ENCODE results near the gene ATP8B4. TPM values are rescaled to one million over a fixed set of nuclear protein-coding genes. Genes with fewer than 3 reads are reported as not detected.

The ATP8B4 gene
- total RNA-seq, 1 experiment from 2014 or later = not detected

- ChIA-PET POLR2A (no interaction called here), CTCF (no interaction called here)
- no TSS peak for BruUV-seq (replicated peaks)
- TF ChIP-seq POLR2AphosphoS5 (IDR thresholded peaks at IDR 0.05; ENCODE audit: low read depth, low read length) (no peak), SIN3A (IDR thresholded peaks at IDR 0.05; ENCODE audit: borderline replicate concordance, insufficient read depth, low read depth, low read length) (no peak), TCF7L2 (IDR thresholded peaks at IDR 0.05; ENCODE audit: low read depth, low read length) (no peak), CTCF (IDR thresholded peaks at IDR 0.05) (no peak)
- TF ChIP-seq, protein P1, sequence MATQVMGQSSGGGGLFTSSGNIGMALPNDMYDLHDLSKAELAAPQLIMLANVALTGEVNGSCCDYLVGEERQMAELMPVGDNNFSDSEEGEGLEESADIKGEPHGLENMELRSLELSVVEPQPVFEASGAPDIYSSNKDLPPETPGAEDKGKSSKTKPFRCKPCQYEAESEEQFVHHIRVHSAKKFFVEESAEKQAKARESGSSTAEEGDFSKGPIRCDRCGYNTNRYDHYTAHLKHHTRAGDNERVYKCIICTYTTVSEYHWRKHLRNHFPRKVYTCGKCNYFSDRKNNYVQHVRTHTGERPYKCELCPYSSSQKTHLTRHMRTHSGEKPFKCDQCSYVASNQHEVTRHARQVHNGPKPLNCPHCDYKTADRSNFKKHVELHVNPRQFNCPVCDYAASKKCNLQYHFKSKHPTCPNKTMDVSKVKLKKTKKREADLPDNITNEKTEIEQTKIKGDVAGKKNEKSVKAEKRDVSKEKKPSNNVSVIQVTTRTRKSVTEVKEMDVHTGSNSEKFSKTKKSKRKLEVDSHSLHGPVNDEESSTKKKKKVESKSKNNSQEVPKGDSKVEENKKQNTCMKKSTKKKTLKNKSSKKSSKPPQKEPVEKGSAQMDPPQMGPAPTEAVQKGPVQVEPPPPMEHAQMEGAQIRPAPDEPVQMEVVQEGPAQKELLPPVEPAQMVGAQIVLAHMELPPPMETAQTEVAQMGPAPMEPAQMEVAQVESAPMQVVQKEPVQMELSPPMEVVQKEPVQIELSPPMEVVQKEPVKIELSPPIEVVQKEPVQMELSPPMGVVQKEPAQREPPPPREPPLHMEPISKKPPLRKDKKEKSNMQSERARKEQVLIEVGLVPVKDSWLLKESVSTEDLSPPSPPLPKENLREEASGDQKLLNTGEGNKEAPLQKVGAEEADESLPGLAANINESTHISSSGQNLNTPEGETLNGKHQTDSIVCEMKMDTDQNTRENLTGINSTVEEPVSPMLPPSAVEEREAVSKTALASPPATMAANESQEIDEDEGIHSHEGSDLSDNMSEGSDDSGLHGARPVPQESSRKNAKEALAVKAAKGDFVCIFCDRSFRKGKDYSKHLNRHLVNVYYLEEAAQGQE (IDR thresholded peaks at IDR 0.05; ENCODE audit: insufficient read depth in 1 of 2, low read depth in 2 of 2, low read length in 1 of 2) = no peak
- H3K27ac ChIP-seq (ENCODE audit: low read length) = no peak overlapping the region
- ATAC-seq (no peak), DNase-seq (ENCODE audit: low read depth, low spot score) (no peak)
- H3K36me3 ChIP-seq (ENCODE audit: control insufficient read depth, insufficient read depth, low read length) = no peaks in the 10 kb centered on the region
- no peaks in the 10 kb centered on the region for H3K9me3 ChIP-seq (ENCODE audit: control insufficient read depth, insufficient read depth, low read depth, low read length)
- no peak overlapping the region for H3K4me3 ChIP-seq (ENCODE audit: low read depth in 2 of 2, low read length in 2 of 2)
- in situ Hi-C loops (cut with HindIII; ENCODE audit: low pct_unique_long_range_greater_than_20kb, low sequenced_read_pairs) (no loop called here), intact Hi-C loops (cut with micrococcal nuclease; ENCODE audit: unreplicated experiment) (no loop called here)
- no peaks in the 10 kb centered on the region for H3K4me1 ChIP-seq (ENCODE audit: control insufficient read depth, insufficient read depth, low read length)
- peaks cover 6% of the 10 kb centered on the region; the same call in 1 of the 2 replicates for H3K27me3 ChIP-seq (ENCODE audit: control insufficient read depth, insufficient read depth, low read length)
Measured at GRCh38 chr15:50108461-50108860, 10.6 kb downstream of the ATP8B4 start.

DNA sequence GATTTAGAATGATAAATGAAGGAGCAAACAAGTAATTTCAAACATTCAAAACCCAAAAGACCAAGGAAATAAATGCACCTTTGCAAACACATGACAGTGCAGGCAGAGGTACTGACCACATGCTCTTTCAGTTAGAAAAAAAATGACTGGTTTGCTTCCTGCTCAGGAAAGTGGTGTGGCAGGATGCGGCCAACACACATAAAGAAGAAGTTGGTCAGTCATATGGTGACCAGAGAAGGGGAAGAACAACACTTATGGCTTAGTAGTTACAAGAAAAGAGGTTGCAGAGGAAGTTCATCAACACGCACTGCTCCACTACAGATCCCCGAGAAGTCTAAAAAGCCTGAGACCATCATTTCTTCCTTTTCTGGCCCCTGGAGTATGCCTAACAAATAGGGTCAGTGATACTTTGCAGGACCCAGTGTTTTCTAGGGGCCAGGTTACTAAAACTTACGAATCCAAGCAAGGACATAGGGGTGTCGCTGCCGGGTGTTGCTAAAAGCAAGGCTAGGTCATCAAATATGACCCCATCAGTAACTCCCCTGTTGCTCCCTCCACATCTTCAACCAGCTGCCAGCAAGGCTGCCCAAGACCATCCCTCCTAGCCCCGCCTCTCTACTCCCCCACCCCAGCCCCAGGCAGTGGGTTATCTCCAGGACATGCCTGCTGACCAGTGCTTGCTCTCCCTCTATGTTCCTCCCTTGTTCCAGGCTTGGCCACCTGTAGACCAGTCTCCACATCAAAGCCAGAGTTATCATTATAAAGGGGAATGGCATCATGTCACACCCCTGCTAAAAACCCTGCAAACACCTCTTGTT is 11.2 kb downstream of the ATP8B4 start:
- intact Hi-C loops (cut with micrococcal nuclease; ENCODE audit: unreplicated experiment) = no loop called here
- in situ Hi-C loops (cut with HindIII; ENCODE audit: low pct_unique_long_range_greater_than_20kb, low sequenced_read_pairs) = no loop called here
- no peaks in the 10 kb centered on the region for H3K4me1 ChIP-seq (ENCODE audit: control insufficient read depth, insufficient read depth, low read length)
- H3K36me3 ChIP-seq (ENCODE audit: control insufficient read depth, insufficient read depth, low read length) = no peaks in the 10 kb centered on the region
- H3K27me3 ChIP-seq (ENCODE audit: control insufficient read depth, insufficient read depth, low read length) = peaks cover 6% of the 10 kb centered on the region; the same call in 1 of the 2 replicates
- BruUV-seq (replicated peaks) = no TSS peak
- no peak for ATAC-seq
- H3K9me3 ChIP-seq (ENCODE audit: control insufficient read depth, insufficient read depth, low read depth, low read length) = no peaks in the 10 kb centered on the region
- H3K27ac ChIP-seq (ENCODE audit: low read length) = no peak overlapping the region
- ChIA-PET CTCF (no interaction called here), POLR2A (no interaction called here)
- no peak for TF ChIP-seq POLR2AphosphoS5 (IDR thresholded peaks at IDR 0.05; ENCODE audit: low read depth, low read length)
- TF ChIP-seq, protein P1 (IDR thresholded peaks at IDR 0.05; ENCODE audit: insufficient read depth in 1 of 2, low read depth in 2 of 2, low read length in 1 of 2) = no peak
- no peak for TF ChIP-seq TCF7L2 (IDR thresholded peaks at IDR 0.05; ENCODE audit: low read depth, low read length)
- TF ChIP-seq SIN3A (IDR thresholded peaks at IDR 0.05; ENCODE audit: borderline replicate concordance, insufficient read depth, low read depth, low read length) = no peak
- H3K4me3 ChIP-seq (ENCODE audit: low read depth in 2 of 2, low read length in 2 of 2) = no peak overlapping the region
- DNase-seq (ENCODE audit: low read depth, low spot score) = no peak

All from Panc1 (cell line).